ENCODE results near the gene SLC2A9.

DNA sequence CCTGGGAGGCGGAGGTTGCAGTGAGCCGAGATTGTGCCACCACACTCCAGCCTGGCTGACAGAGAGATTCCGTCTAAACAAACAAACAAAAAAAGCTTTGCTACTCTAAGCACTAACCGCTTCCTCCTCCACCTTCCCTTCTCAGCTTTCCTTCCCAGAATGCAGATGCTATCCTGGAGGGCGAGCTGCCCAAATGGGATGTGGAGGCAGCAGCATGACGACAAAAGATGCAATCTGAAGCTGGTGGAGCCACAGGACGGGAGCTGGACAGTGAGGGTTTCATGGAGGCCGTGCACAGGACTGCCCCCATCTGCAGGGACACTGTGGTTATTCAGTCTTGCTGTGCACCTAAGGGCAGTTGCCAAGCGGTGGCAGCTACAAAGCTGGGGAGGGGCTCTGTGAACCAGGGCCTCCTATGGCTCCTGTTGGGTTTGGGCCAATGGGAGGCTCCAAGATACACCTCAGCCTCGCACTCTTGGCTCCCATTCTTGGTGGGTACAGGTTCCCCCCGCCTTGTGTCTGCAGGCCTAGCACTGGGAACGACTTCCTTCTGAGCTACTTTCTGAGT is 47.9 kb upstream of the SLC2A9 start:
- TF ChIP-seq, protein P1, sequence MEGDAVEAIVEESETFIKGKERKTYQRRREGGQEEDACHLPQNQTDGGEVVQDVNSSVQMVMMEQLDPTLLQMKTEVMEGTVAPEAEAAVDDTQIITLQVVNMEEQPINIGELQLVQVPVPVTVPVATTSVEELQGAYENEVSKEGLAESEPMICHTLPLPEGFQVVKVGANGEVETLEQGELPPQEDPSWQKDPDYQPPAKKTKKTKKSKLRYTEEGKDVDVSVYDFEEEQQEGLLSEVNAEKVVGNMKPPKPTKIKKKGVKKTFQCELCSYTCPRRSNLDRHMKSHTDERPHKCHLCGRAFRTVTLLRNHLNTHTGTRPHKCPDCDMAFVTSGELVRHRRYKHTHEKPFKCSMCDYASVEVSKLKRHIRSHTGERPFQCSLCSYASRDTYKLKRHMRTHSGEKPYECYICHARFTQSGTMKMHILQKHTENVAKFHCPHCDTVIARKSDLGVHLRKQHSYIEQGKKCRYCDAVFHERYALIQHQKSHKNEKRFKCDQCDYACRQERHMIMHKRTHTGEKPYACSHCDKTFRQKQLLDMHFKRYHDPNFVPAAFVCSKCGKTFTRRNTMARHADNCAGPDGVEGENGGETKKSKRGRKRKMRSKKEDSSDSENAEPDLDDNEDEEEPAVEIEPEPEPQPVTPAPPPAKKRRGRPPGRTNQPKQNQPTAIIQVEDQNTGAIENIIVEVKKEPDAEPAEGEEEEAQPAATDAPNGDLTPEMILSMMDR (IDR thresholded peaks at IDR 0.05) = no peak
- TF ChIP-seq POLR2A (IDR thresholded peaks at IDR 0.05; ENCODE audit: low read length) = no peak
- no peak for TF ChIP-seq NPAS2 (CRISPR knock-in tag; IDR thresholded peaks at IDR 0.05; ENCODE audit: borderline replicate concordance)
- TF ChIP-seq, protein P2, sequence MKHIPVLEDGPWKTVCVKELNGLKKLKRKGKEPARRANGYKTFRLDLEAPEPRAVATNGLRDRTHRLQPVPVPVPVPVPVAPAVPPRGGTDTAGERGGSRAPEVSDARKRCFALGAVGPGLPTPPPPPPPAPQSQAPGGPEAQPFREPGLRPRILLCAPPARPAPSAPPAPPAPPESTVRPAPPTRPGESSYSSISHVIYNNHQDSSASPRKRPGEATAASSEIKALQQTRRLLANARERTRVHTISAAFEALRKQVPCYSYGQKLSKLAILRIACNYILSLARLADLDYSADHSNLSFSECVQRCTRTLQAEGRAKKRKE (CRISPR knock-in tag; IDR thresholded peaks at IDR 0.05; ENCODE audit: low read depth) = no peak
- no peak for TF ChIP-seq RFX5 (IDR thresholded peaks at IDR 0.05)
- TF ChIP-seq EP300 (IDR thresholded peaks at IDR 0.05) = no peak
- no peak for TF ChIP-seq CEBPB (IDR thresholded peaks at IDR 0.05)
- no peak for TF ChIP-seq NFE2L2 (conservative IDR thresholded peaks at IDR 0.05; ENCODE audit: low read length)
- TF ChIP-seq BCL3 (IDR thresholded peaks at IDR 0.05) = no peak
- TF ChIP-seq, protein P3, sequence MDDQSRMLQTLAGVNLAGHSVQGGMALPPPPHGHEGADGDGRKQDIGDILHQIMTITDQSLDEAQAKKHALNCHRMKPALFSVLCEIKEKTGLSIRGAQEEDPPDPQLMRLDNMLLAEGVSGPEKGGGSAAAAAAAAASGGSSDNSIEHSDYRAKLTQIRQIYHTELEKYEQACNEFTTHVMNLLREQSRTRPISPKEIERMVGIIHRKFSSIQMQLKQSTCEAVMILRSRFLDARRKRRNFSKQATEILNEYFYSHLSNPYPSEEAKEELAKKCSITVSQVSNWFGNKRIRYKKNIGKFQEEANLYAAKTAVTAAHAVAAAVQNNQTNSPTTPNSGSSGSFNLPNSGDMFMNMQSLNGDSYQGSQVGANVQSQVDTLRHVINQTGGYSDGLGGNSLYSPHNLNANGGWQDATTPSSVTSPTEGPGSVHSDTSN (IDR thresholded peaks at IDR 0.05) = no peak

All from A549 (cell line).